ENCODE data around the gene JPH2. TPM values are rescaled to one million over a fixed set of nuclear protein-coding genes. Genes with fewer than 3 reads are reported as not detected.

The JPH2 gene
- 1.4 and 2.1 TPM in 2 replicates for total RNA-seq

DNA sequence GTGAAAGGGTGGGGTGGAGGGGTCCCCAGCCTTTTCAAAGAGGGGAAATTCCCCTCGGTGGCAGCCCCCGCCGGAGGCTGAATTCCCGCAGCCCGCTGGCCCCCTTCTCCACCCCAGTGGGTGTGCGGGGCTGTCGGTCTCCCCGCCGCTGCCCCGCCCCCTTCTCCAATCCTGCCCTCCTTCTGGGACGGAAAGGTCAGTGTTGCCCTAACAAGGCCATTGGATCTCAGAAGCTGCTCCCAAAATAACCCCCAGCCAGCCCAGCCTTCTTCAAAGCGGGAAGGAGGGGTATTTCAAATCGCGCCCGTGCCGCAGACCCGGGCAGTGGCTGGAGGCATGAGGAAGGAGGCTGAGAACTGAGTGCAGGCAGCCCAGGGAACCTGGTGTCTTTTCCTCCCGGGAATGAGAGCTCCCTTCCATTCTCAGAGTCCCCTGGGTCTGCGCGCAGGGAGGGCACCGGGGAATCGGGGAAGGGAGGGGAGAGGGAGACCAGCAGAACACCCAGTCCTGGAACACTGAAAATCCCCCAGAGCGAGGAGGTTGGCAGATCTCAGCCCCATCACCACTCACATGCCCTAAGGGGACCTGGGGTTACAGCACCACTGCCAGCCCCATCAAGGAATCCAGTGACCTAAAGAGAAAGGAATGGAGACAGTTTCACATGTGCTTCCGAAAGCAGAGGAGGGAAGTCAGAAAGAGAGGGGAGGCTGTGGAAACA lies at the start of gene JPH2:
JPH2 (minus strand) TSS at position 135 of the 718 bp plus-strand sequence. CDS start 483 bp downstream, outside the sequence.

DNA sequence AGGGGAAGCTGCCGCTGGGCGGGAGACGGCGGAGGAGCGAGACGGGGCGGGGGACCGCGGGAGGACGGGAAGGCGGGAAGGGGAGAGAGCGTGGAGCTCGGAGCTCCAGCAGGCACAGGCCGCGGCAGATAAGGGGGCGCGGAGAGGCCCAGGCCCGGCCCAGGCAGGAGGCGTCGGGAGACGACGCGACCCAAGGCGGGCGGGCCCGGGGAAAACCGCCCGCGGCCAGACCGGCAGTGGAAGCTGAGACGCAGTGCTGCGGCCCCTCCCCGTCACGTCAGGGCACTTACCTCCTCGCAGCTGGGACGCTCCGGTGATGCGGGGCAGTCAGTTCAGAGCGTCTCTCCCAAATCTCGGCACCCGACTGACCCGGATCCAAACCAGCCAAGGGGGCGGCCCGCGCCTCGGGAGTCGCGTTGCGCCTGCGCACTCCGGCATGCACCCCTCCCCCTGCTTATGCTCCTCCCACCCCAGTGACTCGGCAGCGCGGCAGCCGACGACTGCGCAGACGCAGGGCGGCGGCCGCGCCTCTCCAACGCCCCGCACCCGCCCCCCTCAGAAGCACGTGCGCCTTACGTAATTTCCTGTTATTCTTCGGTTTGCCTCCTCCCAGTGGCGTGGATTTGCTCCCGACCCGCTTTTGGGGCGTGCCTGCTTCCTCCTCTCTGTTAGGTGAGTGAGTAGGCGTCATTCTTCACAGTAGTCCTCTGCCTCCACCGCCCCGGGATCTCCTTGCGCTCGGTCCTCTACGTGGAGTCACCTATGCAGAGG lies 23.6 kb upstream of the JPH2 start, which contains the start of gene OSER1:
OSER1 (minus strand) TSS at position 366 of the 771 bp plus-strand sequence. CDS start 3,814 bp downstream, outside the sequence.

Other genes with a start within 250 kb of the JPH2 start
- gene OSER1, start 23.6 kb upstream of the JPH2 start, total RNA-seq: 30.3 and 30.8 TPM in 2 replicates
- gene GDAP1L1, start 60.1 kb upstream of the JPH2 start, total RNA-seq: not detected in 2 replicates
- gene FITM2, start 124.0 kb upstream of the JPH2 start, total RNA-seq: 7.6 and 8.9 TPM in 2 replicates
- gene R3HDML, start 149.9 kb upstream of the JPH2 start, total RNA-seq: not detected in 2 replicates
- gene HNF4A, start 168.5 kb upstream of the JPH2 start, total RNA-seq: not detected in 2 replicates

All from myometrial cell (primary cell).